Fibroblast of peridontal ligament (primary cell): ENCODE results near the gene SEC24C.
"Not testable (repeated sequence)": the region's sequence is repeated elsewhere in the genome, so short reads cannot be mapped to it uniquely, and the experiment has no call there.

Source experiments
- DNase-seq: peaks from one replicate; pipeline ENCODE4 v3.0.0-alpha.2; 2010; ENCODE audit errors: extremely low read depth

SEC24C gene

DNA sequence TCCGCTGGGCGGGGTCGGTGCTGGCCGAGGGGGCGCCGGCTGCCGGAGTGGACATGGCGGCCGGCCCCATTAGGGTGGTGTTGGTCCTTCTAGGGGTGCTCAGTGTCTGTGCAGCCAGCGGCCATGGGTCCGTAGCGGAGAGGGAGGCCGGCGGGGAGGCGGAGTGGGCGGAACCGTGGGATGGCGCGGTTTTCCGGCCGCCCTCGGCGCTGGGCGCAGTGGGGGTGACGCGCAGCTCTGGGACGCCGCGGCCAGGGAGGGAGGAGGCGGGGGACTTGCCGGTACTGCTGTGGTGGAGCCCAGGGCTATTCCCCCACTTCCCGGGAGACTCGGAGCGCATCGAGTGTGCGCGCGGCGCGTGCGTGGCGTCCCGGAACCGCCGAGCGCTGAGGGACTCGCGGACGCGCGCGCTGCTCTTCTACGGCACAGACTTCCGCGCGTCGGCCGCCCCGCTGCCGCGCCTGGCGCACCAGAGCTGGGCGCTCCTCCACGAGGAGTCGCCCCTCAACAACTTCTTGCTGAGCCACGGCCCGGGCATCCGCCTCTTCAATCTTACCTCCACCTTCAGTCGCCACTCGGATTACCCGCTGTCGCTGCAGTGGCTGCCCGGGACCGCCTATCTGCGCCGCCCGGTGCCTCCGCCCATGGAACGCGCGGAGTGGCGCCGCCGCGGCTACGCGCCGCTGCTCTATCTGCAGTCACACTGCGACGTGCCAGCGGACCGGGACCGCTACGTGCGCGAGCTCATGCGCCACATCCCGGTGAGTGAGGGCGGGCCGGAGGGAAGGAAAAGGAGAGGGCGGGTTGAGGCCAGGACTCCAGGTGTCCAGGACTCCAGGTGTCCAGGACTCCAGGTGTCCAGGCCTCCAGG lies 28.3 kb downstream of the SEC24C start:
- peak; percentile 77 for DNase-seq

DNA sequence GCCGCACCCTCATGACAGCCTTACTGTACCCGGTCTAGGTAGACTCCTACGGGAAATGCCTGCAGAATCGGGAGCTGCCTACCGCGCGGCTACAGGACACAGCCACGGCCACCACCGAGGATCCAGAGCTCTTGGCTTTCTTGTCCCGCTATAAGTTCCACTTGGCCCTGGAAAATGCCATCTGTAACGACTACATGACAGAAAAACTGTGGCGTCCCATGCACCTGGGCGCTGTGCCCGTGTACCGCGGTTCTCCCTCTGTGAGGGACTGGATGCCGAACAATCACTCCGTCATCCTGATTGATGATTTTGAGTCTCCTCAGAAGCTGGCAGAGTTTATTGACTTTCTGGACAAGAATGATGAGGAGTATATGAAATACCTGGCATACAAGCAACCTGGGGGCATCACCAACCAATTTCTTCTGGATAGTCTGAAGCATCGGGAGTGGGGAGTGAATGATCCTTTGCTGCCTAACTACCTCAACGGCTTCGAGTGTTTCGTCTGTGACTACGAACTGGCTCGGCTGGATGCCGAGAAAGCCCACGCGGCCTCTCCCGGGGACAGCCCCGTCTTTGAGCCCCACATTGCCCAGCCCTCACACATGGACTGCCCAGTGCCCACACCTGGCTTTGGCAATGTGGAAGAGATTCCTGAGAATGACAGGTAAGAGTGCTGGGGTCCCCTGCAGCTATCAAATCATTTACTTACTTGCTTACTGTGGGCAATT lies 29.1 kb downstream of the SEC24C start:
- no peak for DNase-seq

DNA sequence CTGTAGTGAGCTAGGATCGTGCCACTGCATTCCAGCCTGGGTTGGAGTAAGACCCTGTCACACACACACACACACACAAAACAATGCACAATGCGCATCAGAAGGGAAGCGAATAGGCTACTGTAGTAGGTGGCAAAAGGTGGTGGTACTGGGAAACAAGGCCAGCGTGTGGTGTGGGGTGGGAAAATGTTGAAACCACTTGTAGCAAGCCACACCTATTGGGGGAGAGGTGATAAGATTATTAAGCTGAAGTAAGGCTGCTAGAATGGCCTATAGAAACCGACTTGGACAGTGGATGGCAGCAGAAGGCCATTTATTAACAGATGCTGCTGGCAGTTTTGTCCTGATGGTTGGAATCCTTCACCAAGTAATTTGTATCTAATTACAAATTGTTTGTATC lies 30.5 kb downstream of the SEC24C start:
- peak; percentile 53 for DNase-seq

DNA sequence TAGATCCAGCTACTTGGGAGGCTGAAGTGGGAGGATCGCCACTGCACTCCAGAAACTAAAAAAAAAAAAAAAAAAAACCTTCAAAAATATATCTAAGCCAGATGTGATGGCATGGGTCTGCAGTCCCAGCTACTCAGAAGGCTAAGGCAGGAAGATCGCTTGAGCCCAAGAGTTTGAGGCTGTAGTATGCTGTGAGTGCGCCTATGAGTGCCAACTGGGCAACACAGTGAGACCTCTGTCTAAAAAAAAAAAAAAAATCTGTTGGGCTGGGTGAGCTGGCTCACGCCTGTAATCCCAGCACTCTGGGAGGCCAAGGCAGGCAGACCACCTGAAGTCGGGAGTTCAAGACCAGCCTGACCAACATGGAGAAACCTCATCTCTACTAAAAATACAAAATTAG lies 34.8 kb downstream of the SEC24C start:
- no peak for DNase-seq

DNA sequence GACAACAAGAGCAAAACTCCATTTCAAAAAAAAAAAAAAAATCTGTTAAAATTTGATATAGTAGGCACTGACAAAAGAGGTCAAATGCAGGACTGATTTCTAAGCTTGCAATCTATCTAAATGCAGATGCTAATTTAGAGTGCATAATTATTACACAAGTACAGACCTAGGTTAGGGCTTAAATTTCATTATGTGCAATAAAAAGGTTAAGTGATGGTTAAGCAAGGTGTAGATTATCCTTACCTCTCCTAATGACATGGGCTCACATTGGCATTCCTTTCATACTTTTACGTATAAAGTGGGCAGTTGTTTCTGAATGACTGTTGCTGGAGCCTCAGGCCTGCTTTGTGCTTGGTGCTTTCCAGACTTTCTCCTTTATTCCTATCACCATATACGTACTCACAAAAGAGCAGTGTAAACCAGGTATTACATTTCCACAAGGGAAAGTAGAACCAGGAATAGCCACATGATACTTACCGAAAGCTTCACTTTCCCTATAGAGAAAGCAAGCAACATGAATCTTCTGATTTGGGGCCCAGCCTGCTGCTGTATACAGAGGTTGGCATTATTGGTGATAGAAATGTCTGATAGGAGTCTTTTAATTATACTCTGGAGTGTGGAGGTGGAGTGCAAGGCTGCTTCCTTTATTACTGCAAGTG lies 35.5 kb downstream of the SEC24C start:
- no peak for DNase-seq

DNA sequence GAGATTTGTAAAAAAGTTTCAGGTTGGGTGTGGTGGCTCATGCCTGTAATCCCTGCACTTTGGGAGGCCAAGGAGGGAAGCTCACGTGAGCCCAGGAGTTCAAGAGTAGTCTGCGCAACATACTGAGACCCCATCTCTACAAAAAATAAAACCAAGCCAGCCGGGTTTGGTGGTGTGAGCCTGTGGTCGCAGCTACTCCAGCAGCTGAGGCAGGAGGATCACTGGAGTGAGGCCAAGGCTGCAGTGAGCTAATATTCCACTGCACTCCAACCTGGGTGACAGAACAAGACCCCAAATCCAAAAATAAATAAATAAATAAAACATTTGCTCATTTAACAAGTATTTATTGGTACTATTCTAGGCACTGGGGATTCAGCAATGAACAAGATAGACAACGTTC lies 36.1 kb downstream of the SEC24C start:
- DNase-seq: no peak

DNA sequence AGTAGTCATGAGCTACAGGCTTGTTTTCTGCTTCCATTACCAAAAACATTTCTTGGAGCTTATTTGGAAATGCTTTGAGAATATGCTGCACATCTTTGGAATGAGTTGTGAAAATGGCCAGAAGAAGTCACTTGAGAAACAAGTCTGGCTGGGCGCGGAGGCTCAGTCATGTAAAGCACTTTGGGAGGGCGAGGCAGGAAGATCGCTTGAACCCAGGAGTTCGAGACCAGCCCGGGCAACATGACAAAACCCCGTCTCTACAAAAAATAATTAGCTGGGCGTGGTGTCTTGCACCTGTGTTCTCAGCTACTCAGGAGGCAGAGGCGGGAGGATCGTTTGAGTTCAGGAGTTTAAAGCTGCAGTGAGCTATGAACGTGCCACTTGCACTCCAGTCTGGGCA lies 36.8 kb downstream of the SEC24C start:
- peak; percentile 20 for DNase-seq

DNA sequence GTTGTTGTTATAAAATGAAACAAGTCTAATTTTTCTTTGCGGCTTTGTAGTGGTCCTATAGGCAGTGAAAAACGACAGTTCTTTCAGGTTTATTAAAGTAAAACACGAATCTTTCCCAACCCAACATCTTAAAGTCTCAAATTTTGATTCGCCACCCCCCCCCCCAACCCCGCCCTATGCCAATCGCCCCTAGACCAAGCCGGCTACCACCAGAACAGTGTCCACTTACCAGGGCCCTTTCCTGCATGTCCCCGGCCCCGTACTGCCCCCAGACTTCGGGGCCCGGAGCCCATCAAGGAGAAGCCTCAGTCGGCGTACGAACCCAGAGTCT lies 37.3 kb downstream of the SEC24C start:
- DNase-seq: no peak

DNA sequence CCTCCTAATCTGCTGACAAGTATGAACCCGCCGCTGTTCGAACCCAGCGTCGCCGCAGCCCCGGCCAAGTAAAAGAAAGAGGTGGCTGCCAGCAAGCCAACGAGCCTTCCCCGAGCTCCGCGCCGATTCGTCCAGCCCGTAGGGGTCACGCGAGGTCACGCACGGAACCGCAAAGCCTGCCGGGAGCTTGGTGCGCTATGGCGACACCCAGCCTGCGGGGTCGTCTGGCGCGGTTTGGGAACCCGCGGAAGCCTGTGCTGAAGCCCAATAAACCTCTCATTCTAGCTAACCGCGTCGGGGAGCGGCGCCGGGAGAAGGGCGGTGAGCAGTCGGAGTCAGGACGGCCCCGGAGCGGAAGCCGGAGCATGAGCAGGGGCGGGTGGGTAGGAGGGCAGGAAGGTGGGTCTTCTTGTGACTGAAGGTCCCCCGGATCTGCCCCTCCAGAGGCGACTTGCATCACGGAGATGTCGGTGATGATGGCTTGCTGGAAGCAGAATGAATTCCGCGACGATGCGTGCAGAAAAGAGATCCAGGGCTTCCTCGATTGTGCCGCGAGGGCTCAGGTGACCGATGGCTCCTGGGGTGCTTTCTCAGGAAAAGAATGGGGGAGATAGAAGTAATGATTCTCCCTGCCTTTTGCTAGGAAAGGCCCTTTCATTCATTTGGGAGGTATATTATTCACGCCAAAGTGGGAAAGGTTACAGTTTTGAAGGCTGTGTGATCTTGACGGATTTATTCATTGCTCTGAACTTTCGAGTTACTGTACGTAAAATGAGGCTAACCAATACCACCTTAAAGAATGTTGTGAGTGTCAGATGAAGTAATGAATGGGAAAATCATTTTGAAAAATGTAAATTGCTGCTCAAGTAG lies 37.9 kb downstream of the SEC24C start, which contains the start of gene CHCHD1:
Gene CHCHD1 (plus strand): TSS at position 170 of the 870 bp plus-strand sequence. CDS start 28 bp downstream, at position 198.
- peak; percentile 81 for DNase-seq

DNA sequence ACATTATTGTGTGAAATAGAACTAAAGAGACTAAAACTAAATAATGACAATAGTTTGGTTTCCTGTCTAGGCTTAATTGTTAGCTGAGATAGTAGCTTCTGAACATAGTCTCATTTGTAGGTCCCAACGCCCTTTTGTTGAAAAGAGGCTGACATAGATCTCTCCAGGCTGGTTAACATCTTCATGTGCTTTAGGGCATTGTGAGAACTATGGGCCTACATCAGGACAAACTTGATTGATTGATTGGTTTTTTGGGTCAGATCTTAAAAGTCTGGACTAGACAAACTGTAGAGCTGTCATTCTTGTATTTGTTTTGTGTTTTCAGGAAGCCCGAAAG lies 38.5 kb downstream of the SEC24C start:
- no peak for DNase-seq

DNA sequence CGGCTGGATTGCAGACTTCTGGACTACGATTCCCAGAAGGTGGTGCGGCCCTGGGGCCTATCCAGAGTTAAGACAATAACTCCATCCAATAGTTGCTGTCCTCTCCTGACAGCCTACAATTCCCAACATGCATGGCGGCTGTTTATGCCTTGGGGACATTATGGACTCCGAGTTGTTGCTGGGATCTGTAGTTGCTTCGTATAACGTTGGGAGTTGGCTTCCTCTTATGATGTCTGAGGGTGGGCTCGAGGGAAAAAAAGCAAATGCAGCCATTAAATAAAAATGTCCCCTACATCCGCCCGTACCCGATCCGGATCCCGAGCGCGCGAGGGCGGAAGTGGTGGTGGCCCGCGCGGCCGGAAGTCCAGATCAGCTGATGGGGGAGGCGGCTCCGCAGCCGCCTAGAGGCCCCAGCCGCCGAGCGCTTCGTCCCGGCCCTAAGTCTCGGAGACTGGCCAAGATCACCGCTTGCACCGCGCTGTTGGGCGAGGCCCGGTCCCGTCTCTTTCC lies 41.1 kb downstream of the SEC24C start, which contains the start of gene ZSWIM8:
Gene ZSWIM8 (plus strand): TSS at position 396 of the 510 bp plus-strand sequence. CDS start 273 bp downstream, outside the sequence.
- DNase-seq: peak; percentile 98

DNA sequence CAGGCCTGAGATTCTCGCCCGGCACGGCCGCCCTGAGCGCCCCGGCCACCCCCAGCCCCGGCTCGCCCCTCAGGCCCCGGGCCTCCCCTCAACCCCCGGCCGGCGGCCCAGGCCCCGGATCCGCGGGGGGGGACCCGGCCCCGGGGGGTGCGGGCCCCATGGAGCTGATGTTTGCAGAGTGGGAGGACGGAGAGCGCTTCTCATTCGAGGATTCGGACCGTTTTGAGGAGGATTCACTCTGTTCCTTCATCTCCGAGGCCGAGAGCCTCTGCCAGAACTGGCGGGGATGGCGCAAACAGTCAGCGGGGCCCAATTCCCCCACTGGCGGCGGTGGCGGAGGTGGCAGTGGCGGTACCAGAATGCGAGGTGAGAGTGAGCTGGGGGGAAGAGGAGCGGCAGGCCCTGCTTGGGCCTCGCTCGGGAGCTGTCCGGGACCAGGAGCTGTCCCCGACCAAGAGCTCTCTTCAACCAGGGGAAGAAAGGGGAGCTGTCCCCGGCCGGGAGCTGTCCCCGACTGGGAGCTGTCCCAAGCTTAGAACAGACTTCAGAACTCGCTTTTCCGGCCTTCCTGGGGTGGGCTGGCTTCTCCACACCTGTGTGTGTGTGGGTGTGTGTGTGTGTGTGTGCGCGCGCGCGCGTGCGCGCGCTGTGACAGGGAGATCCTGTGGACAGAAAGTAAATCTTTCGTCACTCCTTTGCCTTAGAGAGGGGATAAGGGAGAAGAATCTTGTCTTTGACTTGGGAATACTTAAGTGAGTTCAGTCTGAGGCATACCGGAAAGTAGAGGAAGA lies 41.7 kb downstream of the SEC24C start:
- DNase-seq: peak; percentile 49

DNA sequence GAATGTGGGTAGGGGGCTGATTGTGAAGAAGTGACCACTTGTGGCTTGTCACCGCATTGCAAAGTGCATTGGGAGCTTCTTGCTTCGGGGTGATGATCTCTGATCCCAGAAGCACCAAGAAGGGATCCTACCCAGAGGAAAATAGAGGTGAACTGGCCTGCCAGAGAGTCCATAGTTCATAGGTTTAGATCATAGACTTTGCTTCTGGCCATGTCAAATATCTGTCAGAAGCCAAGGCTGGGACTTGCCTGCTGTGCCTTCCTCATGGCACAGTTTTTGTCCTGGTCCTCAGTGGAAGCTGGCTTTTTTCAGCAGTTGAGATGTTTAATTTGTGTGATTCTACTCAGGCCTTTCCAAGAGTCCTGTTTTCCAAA lies 42.3 kb downstream of the SEC24C start:
- DNase-seq: no peak

DNA sequence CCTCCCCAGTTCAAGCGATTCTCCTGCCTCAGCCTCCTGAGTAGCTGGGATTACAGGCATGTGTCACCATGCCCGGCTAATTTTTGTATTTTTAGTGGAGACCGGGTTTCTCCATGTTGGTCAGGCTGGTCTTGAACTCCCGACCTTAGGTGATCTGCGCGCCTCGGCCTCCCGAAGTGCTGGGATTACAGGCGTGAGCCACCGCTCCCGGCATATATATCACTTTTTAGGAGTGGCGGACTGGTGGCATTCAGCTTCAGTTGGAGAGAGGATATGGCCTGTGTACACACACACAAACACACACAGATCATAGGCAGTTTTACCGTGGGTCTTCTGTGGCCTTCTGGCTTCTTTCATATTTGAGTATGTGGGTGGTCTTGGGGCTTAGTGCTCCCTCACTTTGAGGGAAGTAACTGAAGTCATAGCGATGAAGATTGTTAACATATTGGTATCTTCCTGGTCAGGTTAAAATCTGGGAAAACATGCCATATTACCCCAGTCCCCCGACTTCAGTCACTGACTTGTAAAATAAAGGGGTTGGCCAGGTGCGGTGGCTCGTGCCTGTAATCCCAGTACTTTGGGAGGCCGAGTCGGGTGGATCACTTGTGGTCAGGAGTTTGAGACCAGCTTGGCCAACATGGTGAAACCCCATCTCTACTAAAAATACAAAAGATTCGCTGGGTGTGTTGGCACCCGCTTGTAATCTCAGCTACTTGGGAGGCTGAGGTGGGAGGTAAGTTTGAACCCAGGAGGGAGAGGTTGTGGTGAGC lies 43.0 kb downstream of the SEC24C start:
- DNase-seq: not testable (repeated sequence)

DNA sequence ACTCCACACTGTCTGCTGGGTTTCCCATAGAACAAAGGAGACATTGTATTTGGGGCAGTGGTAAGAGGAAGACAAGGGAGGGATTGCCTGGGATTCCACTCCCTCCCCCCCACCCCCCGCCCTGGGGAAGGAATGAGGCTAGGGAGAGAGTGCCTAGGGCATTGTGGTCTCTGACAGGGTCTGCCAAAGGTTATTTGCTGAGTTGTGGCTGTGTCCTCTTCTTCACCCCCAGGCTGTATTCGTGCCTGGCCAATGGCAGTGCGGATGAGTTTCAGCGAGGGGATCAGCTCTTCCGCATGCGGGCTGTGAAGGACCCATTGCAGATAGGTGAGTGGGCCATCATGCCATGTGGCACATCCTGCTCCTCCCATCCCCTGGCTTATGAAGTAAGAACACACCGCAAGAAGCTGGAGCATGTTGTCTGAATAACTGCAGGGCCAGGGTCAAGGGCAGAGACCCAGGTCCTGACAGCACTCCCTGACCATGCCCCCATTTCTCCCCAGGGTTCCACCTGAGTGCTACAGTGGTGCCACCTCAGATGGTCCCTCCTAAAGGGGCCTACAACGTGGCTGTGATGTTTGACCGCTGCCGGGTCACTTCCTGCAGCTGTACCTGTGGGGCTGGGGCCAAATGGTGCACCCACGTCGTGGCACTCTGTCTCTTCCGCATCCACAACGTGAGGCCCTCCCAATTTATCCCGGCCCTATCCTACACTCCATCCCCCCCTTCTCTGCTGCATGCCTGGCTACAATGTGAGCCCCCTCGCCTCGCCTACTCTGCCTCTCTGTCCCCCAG lies 44.9 kb downstream of the SEC24C start:
- DNase-seq: no peak

DNA sequence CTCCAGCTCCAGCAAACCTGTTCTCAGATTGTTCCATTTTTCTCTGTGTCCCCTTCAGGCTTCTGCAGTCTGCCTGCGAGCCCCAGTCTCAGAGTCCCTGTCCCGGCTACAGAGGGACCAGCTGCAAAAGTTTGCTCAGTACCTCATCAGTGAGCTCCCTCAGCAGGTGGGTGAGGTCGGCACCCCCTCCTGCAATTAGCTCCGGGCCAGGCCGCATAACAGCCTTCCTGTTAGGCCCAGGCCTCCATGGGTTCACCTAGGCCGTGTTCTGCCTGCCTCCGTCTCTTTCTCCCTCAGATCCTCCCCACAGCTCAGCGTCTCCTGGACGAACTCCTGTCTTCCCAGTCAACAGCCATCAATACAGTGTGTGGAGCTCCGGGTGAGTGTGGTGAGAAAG lies 45.5 kb downstream of the SEC24C start:
- DNase-seq: no peak

DNA sequence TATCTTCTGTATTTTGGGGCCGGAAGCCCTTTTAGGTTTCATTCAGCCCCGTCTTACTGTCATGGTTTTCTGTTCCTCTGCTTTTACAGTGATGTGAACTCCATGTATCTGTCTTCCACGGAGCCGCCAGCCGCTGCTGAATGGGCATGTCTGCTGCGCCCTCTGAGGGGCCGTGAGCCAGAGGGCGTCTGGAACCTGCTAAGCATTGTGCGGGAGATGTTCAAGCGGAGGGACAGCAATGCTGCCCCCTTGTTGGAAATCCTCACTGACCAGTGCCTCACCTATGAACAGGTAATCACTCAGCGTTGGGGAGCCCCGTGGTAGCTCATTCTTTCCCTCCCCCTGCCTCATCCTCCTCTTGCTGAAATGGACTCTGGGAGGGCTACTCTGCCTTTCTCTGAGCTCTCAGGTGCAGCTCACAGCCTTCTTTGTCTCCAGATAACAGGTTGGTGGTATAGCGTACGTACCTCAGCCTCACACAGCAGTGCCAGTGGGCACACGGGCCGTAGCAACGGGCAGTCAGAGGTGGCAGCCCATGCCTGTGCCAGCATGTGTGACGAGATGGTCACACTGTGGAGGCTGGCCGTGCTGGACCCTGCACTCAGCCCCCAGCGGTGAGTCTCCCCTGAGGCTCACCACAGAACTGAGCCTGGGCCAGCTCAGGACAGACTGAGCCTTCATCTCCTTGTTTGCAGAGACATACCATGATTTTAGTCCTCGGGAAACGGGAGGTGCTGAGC lies 46.9 kb downstream of the SEC24C start:
- DNase-seq: no peak

DNA sequence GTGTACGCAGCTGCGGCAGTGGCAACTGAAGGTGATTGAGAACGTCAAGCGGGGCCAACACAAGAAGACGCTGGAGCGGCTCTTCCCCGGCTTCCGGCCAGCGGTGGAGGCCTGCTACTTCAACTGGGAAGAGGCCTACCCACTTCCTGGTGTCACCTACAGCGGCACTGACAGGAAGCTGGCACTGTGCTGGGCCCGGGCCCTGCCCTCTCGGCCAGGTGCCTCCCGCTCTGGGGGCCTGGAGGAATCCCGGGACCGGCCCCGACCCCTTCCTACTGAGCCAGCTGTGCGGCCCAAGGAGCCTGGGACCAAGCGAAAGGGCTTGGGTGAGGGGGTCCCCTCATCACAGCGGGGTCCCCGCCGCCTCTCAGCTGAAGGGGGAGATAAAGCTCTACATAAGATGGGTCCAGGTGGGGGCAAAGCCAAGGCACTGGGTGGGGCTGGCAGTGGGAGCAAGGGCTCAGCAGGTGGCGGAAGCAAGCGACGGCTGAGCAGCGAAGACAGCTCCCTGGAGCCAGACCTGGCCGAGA lies 47.8 kb downstream of the SEC24C start:
- DNase-seq: no peak
